Stimulated activated CD8-positive, alpha-beta memory T cell treated with anti-CD3 and anti-CD28 coated beads, Interleukin-4, amount 100 ng/mL, for 24 hours (primary cell): ENCODE data around the gene PACC1.

Experiments used
- DNase-seq: peaks from one replicate; pipeline ENCODE4 v3.0.0-alpha.2; 2020; ENCODE audit warnings: low read depth

Gene PACC1

GRCh38 chr1:212414328-212415106, at the start of gene PACC1:
Gene PACC1 (minus strand): TSS chr1:212414886. CDS start chr1:212414757, 129 bp downstream.
- DNase-seq, result peak; percentile 81

- DNase-seq, result no peak
Observed at GRCh38 chr1:212463565-212464285, 49.0 kb upstream of the PACC1 start.

- no peak for DNase-seq
Observed at GRCh38 chr1:212461916-212462660, 47.4 kb upstream of the PACC1 start.

DNA sequence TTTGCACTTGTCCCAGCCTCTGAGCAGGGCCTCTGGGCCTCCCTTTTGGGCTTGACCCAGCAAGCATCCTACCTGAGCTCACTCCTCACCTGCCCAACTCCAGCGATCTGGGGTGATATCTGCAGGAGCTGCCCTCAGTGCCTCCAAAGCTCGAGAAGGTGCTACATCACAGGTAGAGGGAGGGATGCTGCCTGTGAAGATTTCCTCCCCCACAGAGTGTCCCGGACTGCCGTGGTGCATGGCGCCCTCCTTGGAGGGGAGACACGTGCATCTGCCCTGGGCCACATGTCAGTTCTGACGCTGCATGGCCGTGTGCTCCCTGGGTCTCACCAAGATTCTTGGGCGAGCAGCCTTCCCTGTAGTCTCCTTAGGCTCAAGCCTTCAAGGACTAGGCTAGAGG, 45.7 kb upstream of the PACC1 start:
- no peak for DNase-seq

- no peak for DNase-seq
Observed at GRCh38 chr1:212459656-212460055, 45.0 kb upstream of the PACC1 start.

GRCh38 chr1:212458817-212459216, 44.1 kb upstream of the PACC1 start:
- no peak for DNase-seq

- DNase-seq, result peak; percentile 37
Observed at GRCh38 chr1:212457740-212458338, 43.2 kb upstream of the PACC1 start.

- peak; percentile 76 for DNase-seq
Observed at GRCh38 chr1:212455803-212456528, 41.3 kb upstream of the PACC1 start.

DNA sequence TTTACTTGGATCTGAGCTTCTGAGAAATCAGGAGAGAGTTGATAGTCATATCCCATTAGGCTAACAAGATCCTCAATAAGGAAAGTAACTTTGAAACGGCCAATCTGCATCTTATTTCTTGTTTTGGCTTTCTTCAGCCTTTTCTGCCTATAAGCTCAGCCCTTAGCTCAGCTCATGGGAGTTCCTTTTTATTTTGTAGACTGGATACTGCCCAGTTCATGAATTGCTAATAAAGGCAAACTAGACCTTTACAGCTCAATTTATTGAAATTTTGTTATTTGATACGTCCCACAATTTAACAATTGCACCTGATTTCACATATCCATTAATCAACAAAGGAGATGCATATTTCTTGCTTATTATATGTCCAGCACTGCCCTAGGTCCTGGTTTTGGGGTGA, 40.7 kb upstream of the PACC1 start:
- no peak for DNase-seq

GRCh38 chr1:212454741-212455140, 40.1 kb upstream of the PACC1 start:
- DNase-seq, result no peak

GRCh38 chr1:212453156-212453857, 38.6 kb upstream of the PACC1 start:
- no peak for DNase-seq

DNA sequence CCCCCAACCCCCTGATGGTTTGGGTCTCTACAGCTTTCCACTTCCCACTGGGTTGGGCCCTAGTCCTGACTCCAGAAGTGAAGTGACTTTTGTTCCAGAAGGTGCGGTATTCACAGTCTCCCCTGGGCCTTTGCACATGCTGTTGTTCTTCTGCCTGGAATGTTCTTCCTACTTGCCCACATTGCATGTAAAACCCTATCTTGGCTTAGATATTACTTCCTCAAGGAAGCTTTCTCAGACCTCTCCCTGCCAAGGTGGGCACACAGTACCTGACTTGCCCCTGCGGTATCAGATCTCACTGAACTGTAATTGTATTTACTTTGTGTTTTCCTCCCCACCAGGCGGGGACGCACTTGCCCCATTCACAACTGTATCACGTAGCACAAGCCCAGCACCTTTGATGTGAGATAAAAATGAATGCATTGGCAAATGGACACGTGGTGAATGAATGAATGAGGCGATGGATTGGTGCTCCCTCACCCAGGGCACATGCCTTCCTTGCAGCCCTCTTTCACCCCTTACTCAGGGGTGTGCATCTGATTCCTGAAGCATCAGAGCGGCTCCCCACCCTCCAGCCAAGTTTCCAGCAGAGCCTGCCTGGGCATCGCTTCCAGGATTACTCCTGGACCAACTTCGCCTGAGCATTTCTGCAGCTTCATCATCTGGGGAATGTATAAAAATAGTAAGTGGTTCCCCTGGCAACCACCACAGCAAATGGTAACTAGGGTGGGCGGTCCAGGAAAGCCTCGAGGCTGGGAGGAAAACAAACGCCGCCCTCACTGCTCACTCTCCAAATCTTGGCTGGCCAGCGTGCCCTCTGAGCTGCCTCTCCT, 37.9 kb upstream of the PACC1 start:
- DNase-seq, result no peak

DNA sequence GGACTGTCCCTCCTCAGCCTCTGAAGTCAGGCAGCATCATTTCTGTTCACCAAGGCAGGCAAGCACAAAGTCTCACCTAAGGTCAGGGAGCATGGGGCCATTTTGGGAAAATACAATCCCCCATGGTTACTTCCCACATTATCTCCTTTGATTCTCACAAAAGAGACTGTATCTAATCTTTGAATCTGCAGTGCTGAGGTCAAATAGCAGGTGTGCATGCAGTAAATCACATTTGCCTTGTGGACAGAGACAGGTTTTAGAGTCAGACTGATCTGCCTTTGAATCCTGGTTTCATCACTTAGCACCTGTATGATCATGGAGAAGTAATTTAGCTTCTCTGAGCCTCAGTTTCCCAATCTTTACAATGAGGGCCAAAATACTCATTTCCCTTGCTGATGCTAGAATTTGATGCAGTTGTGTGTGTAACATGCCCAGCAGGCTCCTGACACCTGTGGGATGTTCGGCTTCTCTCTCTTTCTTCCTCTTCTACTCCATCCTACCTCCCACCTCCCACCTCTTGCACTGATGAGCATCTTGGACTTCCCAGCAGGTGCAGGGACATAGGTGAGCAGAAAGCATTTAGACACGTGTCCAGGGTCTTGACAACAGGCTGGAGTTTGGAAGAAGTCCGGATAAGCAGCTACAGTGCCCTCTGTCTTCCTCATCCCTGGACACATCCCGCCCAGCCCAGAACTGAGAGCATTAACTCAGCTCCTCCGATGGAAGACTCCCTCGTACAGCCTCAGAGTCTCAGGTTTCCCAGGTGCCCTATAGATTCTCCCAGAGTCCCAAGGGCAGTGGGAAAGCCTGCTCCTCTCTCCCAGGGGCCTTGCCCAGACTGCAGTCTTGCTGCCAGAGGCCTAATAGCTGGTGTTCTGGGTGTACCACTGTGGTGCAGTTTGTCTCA, 37.0 kb upstream of the PACC1 start:
- no peak for DNase-seq

- no peak for DNase-seq
Observed at GRCh38 chr1:212450331-212450881, 35.7 kb upstream of the PACC1 start.

GRCh38 chr1:212447478-212447877, 32.8 kb upstream of the PACC1 start:
- DNase-seq, result no peak

DNA sequence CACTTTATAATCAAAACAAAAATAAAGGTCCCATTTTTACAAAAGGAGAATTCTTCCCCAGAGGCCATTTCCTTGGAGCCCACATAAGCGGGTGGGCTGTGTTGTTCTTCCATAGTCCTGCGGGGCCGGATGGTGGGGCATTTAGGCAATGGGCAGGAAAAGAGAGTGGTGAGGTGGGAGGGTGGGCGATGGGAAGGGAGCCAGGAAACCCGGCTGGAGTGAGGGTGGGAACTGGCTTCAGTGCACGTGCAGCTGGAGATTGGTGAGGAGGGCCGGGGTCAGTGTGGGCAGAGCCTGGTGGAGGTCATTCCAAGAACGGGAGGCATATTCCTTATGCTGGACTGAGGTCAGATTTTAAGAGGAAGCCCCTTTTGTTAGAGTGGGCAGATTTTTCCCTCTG, 31.6 kb upstream of the PACC1 start:
- DNase-seq, result no peak

DNA sequence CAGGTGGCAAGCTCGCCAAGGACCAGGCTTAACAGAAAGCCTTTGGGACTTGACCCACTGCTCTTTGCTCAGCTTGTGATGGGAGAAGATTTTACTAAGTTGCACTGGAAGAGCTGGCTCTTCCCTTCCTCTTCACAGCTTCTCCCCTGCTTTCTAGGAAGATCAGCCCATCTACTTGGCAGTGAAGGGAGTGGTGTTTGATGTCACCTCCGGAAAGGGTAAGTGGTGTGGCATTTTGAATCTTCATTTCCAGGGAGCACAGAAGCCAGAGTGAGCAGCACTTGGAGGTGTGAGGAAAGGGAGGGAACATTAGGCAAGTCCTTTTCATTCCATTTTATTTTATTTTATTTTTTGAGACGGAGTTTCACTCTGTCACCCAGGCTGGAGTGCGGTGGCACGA, 27.7 kb upstream of the PACC1 start:
- no peak for DNase-seq

DNA sequence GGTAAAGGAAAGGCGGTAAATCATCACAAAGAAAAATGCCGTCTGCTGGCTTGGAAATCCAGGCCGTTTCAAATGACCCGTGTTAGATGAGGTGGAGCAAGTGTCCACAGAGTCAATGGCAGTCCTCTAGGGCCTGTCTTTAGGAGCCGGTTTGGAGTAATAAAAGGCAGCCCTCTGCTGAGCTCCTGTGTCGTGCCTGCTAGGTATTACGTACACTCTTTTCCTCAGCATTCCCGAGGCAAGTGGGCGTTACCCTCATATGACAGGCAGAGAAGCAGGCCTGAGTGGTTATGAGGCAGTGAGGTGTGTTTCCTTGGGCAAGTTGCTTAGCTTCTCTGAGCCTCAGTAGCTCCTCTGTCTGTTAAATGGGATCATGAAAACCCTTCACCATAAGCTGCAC, 25.7 kb upstream of the PACC1 start:
- no peak for DNase-seq

DNA sequence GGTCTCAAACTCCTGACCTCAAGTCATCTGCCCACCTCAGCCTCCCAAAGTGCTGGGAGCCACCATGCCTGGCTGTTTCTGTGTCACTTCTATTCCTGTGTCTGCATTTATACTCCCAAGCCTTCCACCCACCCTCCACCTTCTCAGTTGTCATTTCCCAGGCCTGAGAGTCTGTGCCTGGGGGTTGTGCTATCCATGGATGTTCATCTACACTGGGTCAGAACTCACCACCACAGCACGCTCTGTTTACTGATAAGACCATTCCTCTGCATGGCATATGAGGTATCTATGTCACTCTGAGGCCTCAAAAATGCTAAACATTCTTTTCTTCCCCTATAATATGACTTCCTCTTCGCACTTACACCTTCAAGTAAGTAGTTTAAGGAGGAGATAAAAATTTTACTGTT, 24.1 kb upstream of the PACC1 start:
- no peak for DNase-seq
